ENCODE data around the gene AURKA. TPM values are rescaled to one million over a fixed set of nuclear protein-coding genes. Genes with fewer than 3 reads are reported as not detected.

The AURKA gene
- total RNA-seq, 1 experiment from 2014 or later, result 139 TPM

GRCh38 chr20:56439771-56440291 is 47.8 kb upstream of the AURKA start:
- no peak overlapping the region for H3K4me3 ChIP-seq (ENCODE audit: low read length)
- no peaks in the 10 kb centered on the region for H3K4me1 ChIP-seq (ENCODE audit: insufficient read depth, low read length)
- POLR2A ChIA-PET (ENCODE audit: unreplicated experiment), result no interaction called here
- H3K9me2 ChIP-seq (replicated peaks; ENCODE audit: low read length), result no peaks in the 10 kb centered on the region
- no peak for ATAC-seq
- no peak for DNase-seq
- H3K9me3 ChIP-seq (ENCODE audit: low read length), result no peaks in the 10 kb centered on the region
- no TSS peak for BruUV-seq (replicated peaks)
- H3K9ac ChIP-seq (ENCODE audit: low read length), result no peak overlapping the region
- H2AFZ ChIP-seq (ENCODE audit: low read length), result no peak overlapping the region
- no peak overlapping the region for H3K4me2 ChIP-seq (ENCODE audit: low read length)
- intact Hi-C loops (cut with micrococcal nuclease), result no loop called here
- H3F3A ChIP-seq (ENCODE audit: low read length, unreplicated experiment), result no peaks in the 10 kb centered on the region
- TF ChIP-seq, protein P1, sequence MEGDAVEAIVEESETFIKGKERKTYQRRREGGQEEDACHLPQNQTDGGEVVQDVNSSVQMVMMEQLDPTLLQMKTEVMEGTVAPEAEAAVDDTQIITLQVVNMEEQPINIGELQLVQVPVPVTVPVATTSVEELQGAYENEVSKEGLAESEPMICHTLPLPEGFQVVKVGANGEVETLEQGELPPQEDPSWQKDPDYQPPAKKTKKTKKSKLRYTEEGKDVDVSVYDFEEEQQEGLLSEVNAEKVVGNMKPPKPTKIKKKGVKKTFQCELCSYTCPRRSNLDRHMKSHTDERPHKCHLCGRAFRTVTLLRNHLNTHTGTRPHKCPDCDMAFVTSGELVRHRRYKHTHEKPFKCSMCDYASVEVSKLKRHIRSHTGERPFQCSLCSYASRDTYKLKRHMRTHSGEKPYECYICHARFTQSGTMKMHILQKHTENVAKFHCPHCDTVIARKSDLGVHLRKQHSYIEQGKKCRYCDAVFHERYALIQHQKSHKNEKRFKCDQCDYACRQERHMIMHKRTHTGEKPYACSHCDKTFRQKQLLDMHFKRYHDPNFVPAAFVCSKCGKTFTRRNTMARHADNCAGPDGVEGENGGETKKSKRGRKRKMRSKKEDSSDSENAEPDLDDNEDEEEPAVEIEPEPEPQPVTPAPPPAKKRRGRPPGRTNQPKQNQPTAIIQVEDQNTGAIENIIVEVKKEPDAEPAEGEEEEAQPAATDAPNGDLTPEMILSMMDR (conservative IDR thresholded peaks at IDR 0.05; ENCODE audit: low read depth, low read length), result no peak
- TF ChIP-seq EZH2phosphoT487 (IDR thresholded peaks at IDR 0.05; ENCODE audit: borderline replicate concordance, low read length) (no peak), EZH2 (IDR thresholded peaks at IDR 0.05; ENCODE audit: low read length, unreplicated experiment) (no peak)
- no peaks in the 10 kb centered on the region for H3K36me3 ChIP-seq (ENCODE audit: low read depth, low read length)
- H3K27ac ChIP-seq (ENCODE audit: low read length), result no peak overlapping the region
- H3K27me3 ChIP-seq (ENCODE audit: low read length), result no peaks in the 10 kb centered on the region
- CTCF ChIA-PET, result no interaction called here
- H3K79me2 ChIP-seq (ENCODE audit: low read length), result no peaks in the 10 kb centered on the region
- H4K20me1 ChIP-seq (ENCODE audit: low read length), result no peaks in the 10 kb centered on the region

DNA sequence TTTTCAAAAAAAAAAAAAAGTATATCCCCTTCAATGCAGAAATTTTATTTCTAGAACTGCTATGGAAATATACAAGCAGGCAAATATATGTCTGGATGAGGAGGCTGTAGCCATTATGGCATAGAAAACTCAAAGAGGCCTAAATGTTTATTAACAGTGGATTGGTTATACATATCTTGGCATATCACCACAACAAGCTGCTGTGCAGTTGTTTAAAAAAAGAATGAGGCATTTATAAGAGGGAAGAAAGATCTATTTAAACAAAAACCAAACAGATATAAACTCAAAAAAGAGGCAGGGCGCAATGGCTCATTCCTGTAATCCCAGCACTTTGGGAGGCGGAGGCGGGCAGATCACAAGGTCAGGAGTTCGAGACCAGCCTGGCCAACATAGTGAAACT is 46.3 kb upstream of the AURKA start:
- H3K27me3 ChIP-seq (ENCODE audit: low read length), result no peaks in the 10 kb centered on the region
- no peak overlapping the region for H3K4me3 ChIP-seq (ENCODE audit: low read length)
- ATAC-seq (no peak), DNase-seq (no peak)
- H3K36me3 ChIP-seq (ENCODE audit: low read depth, low read length), result no peaks in the 10 kb centered on the region
- ChIA-PET POLR2A (ENCODE audit: unreplicated experiment) (no interaction called here), CTCF (no interaction called here)
- intact Hi-C loops (cut with micrococcal nuclease), result no loop called here
- no peak overlapping the region for H3K27ac ChIP-seq (ENCODE audit: low read length)
- no peak overlapping the region for H3K9ac ChIP-seq (ENCODE audit: low read length)
- no peaks in the 10 kb centered on the region for H3K9me3 ChIP-seq (ENCODE audit: low read length)
- H4K20me1 ChIP-seq (ENCODE audit: low read length), result no peaks in the 10 kb centered on the region
- no TSS peak for BruUV-seq (replicated peaks)
- H3K79me2 ChIP-seq (ENCODE audit: low read length), result no peaks in the 10 kb centered on the region
- no peaks in the 10 kb centered on the region for H3K9me2 ChIP-seq (replicated peaks; ENCODE audit: low read length)
- no peaks in the 10 kb centered on the region for H3F3A ChIP-seq (ENCODE audit: low read length, unreplicated experiment)
- no peak overlapping the region for H2AFZ ChIP-seq (ENCODE audit: low read length)
- TF ChIP-seq, protein P1 (conservative IDR thresholded peaks at IDR 0.05; ENCODE audit: low read depth, low read length), result no peak
- TF ChIP-seq EZH2phosphoT487 (IDR thresholded peaks at IDR 0.05; ENCODE audit: borderline replicate concordance, low read length), result no peak
- no peak for TF ChIP-seq EZH2 (IDR thresholded peaks at IDR 0.05; ENCODE audit: low read length, unreplicated experiment)
- no peak overlapping the region for H3K4me2 ChIP-seq (ENCODE audit: low read length)
- H3K4me1 ChIP-seq (ENCODE audit: insufficient read depth, low read length), result no peaks in the 10 kb centered on the region

GRCh38 chr20:56437196-56437960 is 45.4 kb upstream of the AURKA start:
- H3K4me3 ChIP-seq (ENCODE audit: low read length), result no peak overlapping the region
- no peaks in the 10 kb centered on the region for H4K20me1 ChIP-seq (ENCODE audit: low read length)
- H3K79me2 ChIP-seq (ENCODE audit: low read length), result no peaks in the 10 kb centered on the region
- ChIA-PET POLR2A (ENCODE audit: unreplicated experiment) (no interaction called here), CTCF (no interaction called here)
- no peaks in the 10 kb centered on the region for H3K9me3 ChIP-seq (ENCODE audit: low read length)
- intact Hi-C loops (cut with micrococcal nuclease), result no loop called here
- no peak for TF ChIP-seq EZH2phosphoT487 (IDR thresholded peaks at IDR 0.05; ENCODE audit: borderline replicate concordance, low read length)
- TF ChIP-seq, protein P1 (conservative IDR thresholded peaks at IDR 0.05; ENCODE audit: low read depth, low read length), result no peak
- TF ChIP-seq EZH2 (IDR thresholded peaks at IDR 0.05; ENCODE audit: low read length, unreplicated experiment), result no peak
- no peak overlapping the region for H3K4me2 ChIP-seq (ENCODE audit: low read length)
- no peak overlapping the region for H2AFZ ChIP-seq (ENCODE audit: low read length)
- H3K9me2 ChIP-seq (replicated peaks; ENCODE audit: low read length), result no peaks in the 10 kb centered on the region
- no peaks in the 10 kb centered on the region for H3K27me3 ChIP-seq (ENCODE audit: low read length)
- no peaks in the 10 kb centered on the region for H3F3A ChIP-seq (ENCODE audit: low read length, unreplicated experiment)
- H3K27ac ChIP-seq (ENCODE audit: low read length), result no peak overlapping the region
- ATAC-seq (no peak), DNase-seq (no peak)
- H3K4me1 ChIP-seq (ENCODE audit: insufficient read depth, low read length), result no peaks in the 10 kb centered on the region
- no TSS peak for BruUV-seq (replicated peaks)
- no peaks in the 10 kb centered on the region for H3K36me3 ChIP-seq (ENCODE audit: low read depth, low read length)
- no peak overlapping the region for H3K9ac ChIP-seq (ENCODE audit: low read length)
